ENCODE data around the gene PLOD3. TPM values are rescaled to one million over a fixed set of nuclear protein-coding genes. Genes with fewer than 3 reads are reported as not detected.

PLOD3 gene
- total RNA-seq, 5 donors from 2014 or later (not counting 1 experiment from before 2014, with no cell fraction given), result 27.7 to 74.2 (median 58.8) TPM

DNA sequence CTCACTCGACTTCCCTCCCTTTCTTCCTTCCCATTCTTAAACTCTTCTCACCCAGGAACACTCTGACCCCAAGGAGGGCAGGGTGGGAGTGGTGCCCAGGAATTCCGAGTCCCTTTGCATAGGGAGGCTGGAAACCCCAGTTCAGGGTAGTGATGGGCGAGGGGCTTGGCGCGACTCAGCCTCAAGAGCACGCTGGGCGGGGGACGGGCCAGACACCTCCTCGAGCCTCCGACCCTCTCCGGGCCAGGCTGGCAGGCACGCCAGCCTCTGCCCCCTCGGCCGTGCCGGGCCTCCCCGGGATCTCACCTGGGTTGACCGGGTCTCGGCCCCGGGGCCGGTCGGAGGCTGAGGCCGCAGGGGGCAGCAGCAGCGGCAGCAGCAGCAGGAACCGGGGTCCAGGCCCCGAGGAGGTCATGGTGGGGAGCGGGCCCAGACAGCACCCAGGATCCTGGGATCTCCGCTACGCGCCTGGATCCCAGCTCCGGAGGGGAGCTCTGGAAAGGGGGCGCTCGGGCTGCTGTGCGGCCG is 457 bp downstream of the PLOD3 start:
- CTCF ChIA-PET, result interaction anchor here in 1 of 2 donors (0.7 to 4.6 kb wide), 3 partner anchors 27 to 120 kb away, joined by 3 to 39 read pairs (median 22); no protein-coding TSS in a partner anchor
- Mint-ChIP-seq H3K9me3 (no peaks in the 10 kb centered on the region), H3K4me1 (peaks cover 42 to 52% (median 47%) of the 10 kb centered on the region in 3 donors), H3K27ac (peak overlapping the region; percentile 65 to 86), H3K27me3 (no peaks in the 10 kb centered on the region), H3K36me3 (peaks cover 8% of the 10 kb centered on the region), H3K4me3 (peak overlapping the region; percentile 90 to 96 (median 95))
- 4% methylated on average over 33 of the region's 34 CpGs for WGBS (ENCODE audit: insufficient coverage)
- DNase-seq, result peak in 2 of 35 experiments; percentile 13 to 19
- peak in 3 of 4 experiments; percentile 10 to 13 (median 13) for ATAC-seq (replicated peaks in 1 of 4)
- H3K4me1 ChIP-seq (ENCODE audit: control insufficient read depth in 1 of 2, extremely low read depth in 1 of 2, insufficient read depth in 2 of 2, low read length in 2 of 2), result peaks cover 7 to 54% of the 10 kb centered on the region in 2 experiments
- no peaks in the 10 kb centered on the region for H3K9me3 ChIP-seq
- no peaks in the 10 kb centered on the region for H3K27me3 ChIP-seq (replicated peaks in 1 of 2; ENCODE audit: control insufficient read depth in 2 of 2, extremely low read depth in 1 of 2, insufficient read depth in 2 of 2, low read length in 1 of 2)
- H3K27ac ChIP-seq (ENCODE audit: low read length), result peak overlapping the region; percentile 77
- peak overlapping the region; percentile 88 to 95 for H3K4me3 ChIP-seq (ENCODE audit: control insufficient read depth in 1 of 2, extremely low read depth in 1 of 2, low read length in 1 of 2)
- peaks cover 4 to 16% of the 10 kb centered on the region in 2 donors for H3K36me3 ChIP-seq (ENCODE audit: control insufficient read depth in 2 of 2, extremely low read depth in 1 of 2, insufficient read depth in 1 of 2, low read length in 1 of 2)
- POLR2A ChIA-PET, result interaction anchor here in 1 of 2 donors (0.6 to 0.7 kb wide), 3 partner anchors 36 to 1808 kb away, joined by 3 to 4 read pairs (median 3); partner anchors contain the start of gene BUD31

DNA sequence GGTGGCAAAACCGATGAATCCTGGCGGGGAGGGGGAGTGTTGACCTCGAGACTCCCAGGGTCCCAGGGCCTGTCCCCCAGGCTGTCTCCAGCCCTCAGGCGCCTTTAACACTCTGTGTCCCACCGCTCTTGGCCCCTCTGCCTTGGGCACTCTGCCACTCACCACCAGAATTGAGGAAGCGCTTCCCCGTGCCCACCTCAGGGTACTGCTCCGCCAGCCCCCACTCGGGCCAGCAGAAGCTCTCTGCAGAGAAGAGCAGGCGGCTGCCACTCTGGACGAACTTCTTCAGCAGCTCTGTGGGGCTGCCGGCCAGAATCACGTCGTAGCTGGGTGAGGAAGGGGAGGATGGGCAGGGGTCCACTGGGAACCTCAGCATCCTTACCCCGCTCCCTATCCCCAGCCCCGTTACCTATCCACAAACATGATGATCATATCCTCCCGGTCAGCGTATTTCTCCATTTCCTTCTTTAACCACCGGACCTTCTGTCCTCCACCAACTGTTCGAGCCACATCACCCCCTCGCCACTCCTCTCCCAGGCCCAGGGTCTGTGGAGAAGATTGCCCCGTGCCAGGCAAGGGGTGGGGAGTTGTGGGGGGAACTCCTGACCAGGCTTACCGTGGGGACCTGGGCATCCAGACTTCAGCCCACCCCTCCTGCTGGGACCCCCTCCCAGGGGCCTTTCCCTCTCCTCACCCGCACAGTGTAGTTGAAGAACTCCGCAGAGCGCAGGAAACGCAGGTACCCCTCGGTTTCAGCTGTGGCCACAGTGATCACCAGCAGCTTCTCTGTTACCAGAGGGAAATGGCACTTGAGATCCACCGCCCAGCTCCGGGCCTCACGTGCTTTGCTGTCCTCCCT is 1.2 kb downstream of the PLOD3 start:
- Mint-ChIP-seq H3K9me3 (no peaks in the 10 kb centered on the region), H3K27ac (peak overlapping the region; percentile 65 to 86), H3K4me1 (peaks cover 35 to 47% (median 43%) of the 10 kb centered on the region in 3 donors), H3K36me3 (peaks cover 3% of the 10 kb centered on the region), H3K27me3 (no peaks in the 10 kb centered on the region), H3K4me3 (peak overlapping the region; percentile 90 to 96 (median 95))
- ChIA-PET CTCF (interaction anchor here (0.6 to 4.6 kb wide), 3 partner anchors 28 to 339 kb away, joined by 7 to 39 read pairs (median 22); no protein-coding TSS in a partner anchor), POLR2A (interaction anchor here in 1 of 2 donors (0.7 kb wide), 1 partner anchor 661 kb away, joined by 3 read pairs; no protein-coding TSS in a partner anchor)
- Histone ChIP-seq H3K4me1 (ENCODE audit: control insufficient read depth in 1 of 2, extremely low read depth in 1 of 2, insufficient read depth in 2 of 2, low read length in 2 of 2) (peaks cover 7 to 49% of the 10 kb centered on the region in 2 experiments), H3K4me3 (ENCODE audit: control insufficient read depth in 1 of 2, extremely low read depth in 1 of 2, low read length in 1 of 2) (peak overlapping the region; percentile 88 to 95), H3K36me3 (ENCODE audit: control insufficient read depth in 2 of 2, extremely low read depth in 1 of 2, insufficient read depth in 1 of 2, low read length in 1 of 2) (peaks cover 4 to 19% of the 10 kb centered on the region in 2 donors), H3K27me3 (replicated peaks in 1 of 2; ENCODE audit: control insufficient read depth in 2 of 2, extremely low read depth in 1 of 2, insufficient read depth in 2 of 2, low read length in 1 of 2) (no peaks in the 10 kb centered on the region), H3K9me3 (no peaks in the 10 kb centered on the region), H3K27ac (ENCODE audit: low read length) (peak overlapping the region; percentile 32)
- ATAC-seq (replicated peaks in 1 of 4) (no peak), DNase-seq (no peak)
- 74% methylated on average over 10 of the region's 31 CpGs for WGBS (ENCODE audit: insufficient coverage)

DNA sequence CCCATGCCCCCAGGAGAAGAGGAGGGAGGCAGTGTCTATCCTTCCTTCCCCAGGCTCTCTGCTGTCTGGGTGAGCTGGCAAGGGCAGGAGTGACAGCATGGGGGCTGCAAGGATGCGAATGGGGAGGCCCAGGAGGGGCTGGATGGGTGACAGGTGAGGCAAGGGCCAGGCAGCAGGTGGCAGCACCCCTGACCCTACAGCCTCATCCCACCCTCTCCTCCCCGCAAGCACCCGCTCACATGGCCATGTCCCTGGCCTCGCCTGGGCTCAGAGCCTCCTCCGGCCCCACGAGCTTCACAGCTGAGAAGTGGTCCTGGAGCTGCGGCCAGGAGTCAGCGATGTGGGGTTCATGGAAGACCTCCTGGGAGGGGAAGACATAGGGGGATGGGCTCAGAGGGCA is 5.4 kb downstream of the PLOD3 start:
- ChIA-PET POLR2A (no interaction called here), CTCF (no interaction called here)
- no peaks in the 10 kb centered on the region for H3K27me3 Mint-ChIP-seq
- H3K4me1 ChIP-seq (ENCODE audit: control insufficient read depth in 1 of 2, extremely low read depth in 1 of 2, insufficient read depth in 2 of 2, low read length in 2 of 2), result peaks cover 3 to 14% of the 10 kb centered on the region in 2 experiments
- DNase-seq (no peak), ATAC-seq (replicated peaks in 1 of 4) (no peak)
- H3K27ac ChIP-seq (ENCODE audit: low read length), result no peak overlapping the region
- no peaks in the 10 kb centered on the region for H3K9me3 Mint-ChIP-seq
- no peaks in the 10 kb centered on the region for H3K27me3 ChIP-seq (replicated peaks in 1 of 2; ENCODE audit: control insufficient read depth in 2 of 2, extremely low read depth in 1 of 2, insufficient read depth in 2 of 2, low read length in 1 of 2)
- H3K4me3 Mint-ChIP-seq, result no peak overlapping the region
- H3K27ac Mint-ChIP-seq, result no peak overlapping the region
- H3K4me1 Mint-ChIP-seq, result peaks cover 8 to 14% (median 13%) of the 10 kb centered on the region in 3 donors
- peaks cover 14% of the 10 kb centered on the region for H3K36me3 Mint-ChIP-seq
- no peak overlapping the region for H3K4me3 ChIP-seq (ENCODE audit: control insufficient read depth in 1 of 2, extremely low read depth in 1 of 2, low read length in 1 of 2)
- H3K36me3 ChIP-seq (ENCODE audit: control insufficient read depth in 2 of 2, extremely low read depth in 1 of 2, insufficient read depth in 1 of 2, low read length in 1 of 2), result peaks cover 18 to 27% of the 10 kb centered on the region in 2 donors
- WGBS (ENCODE audit: insufficient coverage), result 93% methylated on average over 6 of the region's 8 CpGs
- H3K9me3 ChIP-seq, result no peaks in the 10 kb centered on the region

DNA sequence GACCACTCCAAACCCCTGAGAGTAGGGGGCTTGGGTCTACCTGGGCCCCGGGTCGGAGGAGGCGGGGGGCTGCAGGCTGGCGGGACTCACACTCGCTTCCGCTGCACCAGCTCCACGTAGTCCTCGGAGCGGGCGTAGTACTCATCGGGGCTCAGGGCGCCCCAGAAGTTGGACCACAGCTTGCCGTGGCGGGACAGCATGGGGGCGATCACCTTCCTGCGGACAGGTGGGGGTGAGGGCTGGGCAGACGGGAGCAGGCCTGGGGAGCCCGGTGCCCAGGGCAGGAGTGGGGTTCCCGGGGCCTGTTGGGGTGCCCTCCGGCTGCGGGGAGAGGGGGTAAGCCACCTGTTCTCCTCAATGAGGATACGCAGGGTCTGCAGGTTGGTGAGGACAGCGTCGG is 5.9 kb downstream of the PLOD3 start:
- ATAC-seq (replicated peaks in 1 of 4) (no peak), DNase-seq (no peak)
- Histone ChIP-seq H3K4me1 (ENCODE audit: control insufficient read depth in 1 of 2, extremely low read depth in 1 of 2, insufficient read depth in 2 of 2, low read length in 2 of 2) (peaks cover 0 to 9% of the 10 kb centered on the region in 2 experiments), H3K27me3 (replicated peaks in 1 of 2; ENCODE audit: control insufficient read depth in 2 of 2, extremely low read depth in 1 of 2, insufficient read depth in 2 of 2, low read length in 1 of 2) (no peaks in the 10 kb centered on the region), H3K9me3 (no peaks in the 10 kb centered on the region), H3K36me3 (ENCODE audit: control insufficient read depth in 2 of 2, extremely low read depth in 1 of 2, insufficient read depth in 1 of 2, low read length in 1 of 2) (peaks cover 18 to 27% of the 10 kb centered on the region in 2 donors), H3K4me3 (ENCODE audit: control insufficient read depth in 1 of 2, extremely low read depth in 1 of 2, low read length in 1 of 2) (no peak overlapping the region), H3K27ac (ENCODE audit: low read length) (no peak overlapping the region)
- H3K27ac Mint-ChIP-seq, result no peak overlapping the region
- H3K36me3 Mint-ChIP-seq, result peaks cover 17% of the 10 kb centered on the region
- WGBS (ENCODE audit: insufficient coverage), result 95% methylated on average over 22 of the region's 24 CpGs
- ChIA-PET POLR2A (no interaction called here), CTCF (no interaction called here)
- no peaks in the 10 kb centered on the region for H3K9me3 Mint-ChIP-seq
- peaks cover 4 to 10% (median 9%) of the 10 kb centered on the region in 3 donors for H3K4me1 Mint-ChIP-seq
- H3K27me3 Mint-ChIP-seq, result no peaks in the 10 kb centered on the region
- H3K4me3 Mint-ChIP-seq, result no peak overlapping the region

DNA sequence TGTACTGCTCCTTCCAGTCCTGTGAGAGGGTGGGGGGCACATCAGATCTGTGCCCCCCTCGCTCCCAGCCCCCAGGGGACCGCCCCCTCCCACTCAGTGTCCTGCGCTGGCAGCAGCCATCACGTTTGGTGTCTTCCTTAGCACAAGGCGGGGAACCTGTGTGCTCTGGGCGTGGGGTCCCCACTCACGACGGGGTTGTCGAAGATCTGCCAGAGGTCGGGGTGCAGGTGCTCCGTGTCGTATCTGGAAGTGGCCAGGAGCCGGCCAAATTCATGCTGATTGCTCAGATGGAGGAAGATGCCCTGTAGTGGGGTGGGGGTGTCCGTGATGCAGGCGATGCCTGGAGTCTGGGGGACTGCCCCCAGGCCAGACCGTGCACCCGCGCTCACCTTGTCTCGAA is 7.2 kb downstream of the PLOD3 start:
- WGBS (ENCODE audit: insufficient coverage), result 97% methylated on average over 6 of the region's 19 CpGs
- peaks cover 0 to 2% of the 10 kb centered on the region in 2 experiments for H3K4me1 ChIP-seq (ENCODE audit: control insufficient read depth in 1 of 2, extremely low read depth in 1 of 2, insufficient read depth in 2 of 2, low read length in 2 of 2)
- no peaks in the 10 kb centered on the region for H3K27me3 ChIP-seq (replicated peaks in 1 of 2; ENCODE audit: control insufficient read depth in 2 of 2, extremely low read depth in 1 of 2, insufficient read depth in 2 of 2, low read length in 1 of 2)
- peaks cover 24% of the 10 kb centered on the region for H3K36me3 Mint-ChIP-seq
- no peaks in the 10 kb centered on the region for H3K9me3 ChIP-seq
- H3K36me3 ChIP-seq (ENCODE audit: control insufficient read depth in 2 of 2, extremely low read depth in 1 of 2, insufficient read depth in 1 of 2, low read length in 1 of 2), result peaks cover 25% of the 10 kb centered on the region in 2 donors
- H3K27ac Mint-ChIP-seq, result no peak overlapping the region
- CTCF ChIA-PET, result interaction anchor here in 1 of 2 donors (0.6 kb wide), 1 partner anchor 54 kb away, joined by 3 read pairs; no protein-coding TSS in a partner anchor
- H3K4me3 ChIP-seq (ENCODE audit: control insufficient read depth in 1 of 2, extremely low read depth in 1 of 2, low read length in 1 of 2), result no peak overlapping the region
- ATAC-seq (replicated peaks in 1 of 4) (no peak), DNase-seq (no peak)
- no peaks in the 10 kb centered on the region for H3K27me3 Mint-ChIP-seq
- H3K9me3 Mint-ChIP-seq, result no peaks in the 10 kb centered on the region
- H3K4me1 Mint-ChIP-seq, result no peaks in the 10 kb centered on the region
- H3K4me3 Mint-ChIP-seq, result no peak overlapping the region
- POLR2A ChIA-PET, result no interaction called here
- no peak overlapping the region for H3K27ac ChIP-seq (ENCODE audit: low read length)

DNA sequence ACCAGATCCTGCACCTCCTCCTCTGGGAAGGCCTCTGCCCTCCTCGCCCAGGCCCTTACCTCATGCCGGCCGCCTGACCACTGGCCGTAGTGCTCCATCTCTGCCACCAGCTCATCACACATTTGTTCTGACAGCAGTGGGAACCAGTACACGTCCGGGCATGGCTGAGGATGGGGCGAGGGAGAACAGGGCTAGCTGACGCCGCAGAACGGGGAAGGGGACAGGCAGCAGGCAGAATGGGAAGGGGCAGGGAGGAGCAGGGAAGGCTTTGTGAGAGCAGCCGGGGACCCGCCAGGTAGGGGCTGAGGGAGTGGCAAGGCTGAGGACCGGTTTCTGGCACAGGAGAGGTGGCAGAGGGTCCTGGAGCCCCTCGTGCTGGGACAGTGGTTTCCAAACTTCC is 8.6 kb downstream of the PLOD3 start:
- peaks cover 0 to 1% of the 10 kb centered on the region in 2 experiments for H3K27me3 ChIP-seq (replicated peaks in 1 of 2; ENCODE audit: control insufficient read depth in 2 of 2, extremely low read depth in 1 of 2, insufficient read depth in 2 of 2, low read length in 1 of 2)
- ChIA-PET CTCF (no interaction called here), POLR2A (no interaction called here)
- Mint-ChIP-seq H3K27me3 (peaks cover 3% of the 10 kb centered on the region in 2 donors), H3K4me3 (no peak overlapping the region), H3K36me3 (peaks cover 24% of the 10 kb centered on the region), H3K4me1 (peaks cover 0 to 5% (median 5%) of the 10 kb centered on the region in 3 donors), H3K27ac (no peak overlapping the region), H3K9me3 (no peaks in the 10 kb centered on the region)
- 90% methylated on average over 8 of the region's 14 CpGs for WGBS (ENCODE audit: insufficient coverage)
- peaks cover 0 to 5% of the 10 kb centered on the region in 2 experiments for H3K4me1 ChIP-seq (ENCODE audit: control insufficient read depth in 1 of 2, extremely low read depth in 1 of 2, insufficient read depth in 2 of 2, low read length in 2 of 2)
- DNase-seq (no peak), ATAC-seq (replicated peaks in 1 of 4) (no peak)
- peaks cover 20 to 21% of the 10 kb centered on the region in 2 donors for H3K36me3 ChIP-seq (ENCODE audit: control insufficient read depth in 2 of 2, extremely low read depth in 1 of 2, insufficient read depth in 1 of 2, low read length in 1 of 2)
- H3K4me3 ChIP-seq (ENCODE audit: control insufficient read depth in 1 of 2, extremely low read depth in 1 of 2, low read length in 1 of 2), result no peak overlapping the region
- H3K27ac ChIP-seq (ENCODE audit: low read length), result no peak overlapping the region
- no peaks in the 10 kb centered on the region for H3K9me3 ChIP-seq
